GM12891 (cell line): ENCODE results near the gene KCNRG.

Source experiments
- PAX5 ChIP-seq: IDR thresholded peaks from 2 replicates; pipeline ENCODE4 v1.6.1; 2011; ENCODE audit warnings: low read length, moderate library complexity, mild to moderate bottlenecking; ENCODE audit not compliant: insufficient read depth, severe bottlenecking
- POLR2A ChIP-seq: IDR thresholded peaks from 2 replicates; pipeline ENCODE4 v1.6.1; 2011; ENCODE audit warnings: low read depth, low read length, control low read depth
- POLR2AphosphoS5 ChIP-seq: IDR thresholded peaks from 2 replicates; pipeline ENCODE4 v1.6.1; 2011; ENCODE audit warnings: low read depth, low read length, control low read depth
- POU2F2 ChIP-seq: IDR thresholded peaks from 2 replicates; pipeline ENCODE4 v1.6.1; 2011; ENCODE audit warnings: low read depth, mild to moderate bottlenecking, control low read depth, low read length, moderate library complexity
- SPI1 ChIP-seq: IDR thresholded peaks from 2 replicates; pipeline ENCODE4 v1.6.1; 2011; ENCODE audit warnings: low read depth, low read length, control low read depth
- TAF1 ChIP-seq: IDR thresholded peaks from 2 replicates; pipeline ENCODE4 v1.6.1; 2011; ENCODE audit warnings: low read depth, low read length, control low read depth

- TF ChIP-seq POLR2A (no peak), TAF1 (no peak), POU2F2 (no peak), POLR2AphosphoS5 (no peak), SPI1 (no peak), PAX5 (no peak)
These were observed 506 bp downstream of the KCNRG start for GRCh38 chr13:50015750-50016149.
